GM21528 (cell line): ENCODE measurements around the gene RSAD1.

Source experiments
- ATAC-seq: cut with Tn5 transposase; IDR thresholded peaks from one replicate; pipeline ENCODE4 v1.9.1; 2021; ENCODE audit warnings: mild to moderate bottlenecking, moderate library complexity; ENCODE audit not compliant: unreplicated experiment, low FRiP score

The RSAD1 gene

DNA sequence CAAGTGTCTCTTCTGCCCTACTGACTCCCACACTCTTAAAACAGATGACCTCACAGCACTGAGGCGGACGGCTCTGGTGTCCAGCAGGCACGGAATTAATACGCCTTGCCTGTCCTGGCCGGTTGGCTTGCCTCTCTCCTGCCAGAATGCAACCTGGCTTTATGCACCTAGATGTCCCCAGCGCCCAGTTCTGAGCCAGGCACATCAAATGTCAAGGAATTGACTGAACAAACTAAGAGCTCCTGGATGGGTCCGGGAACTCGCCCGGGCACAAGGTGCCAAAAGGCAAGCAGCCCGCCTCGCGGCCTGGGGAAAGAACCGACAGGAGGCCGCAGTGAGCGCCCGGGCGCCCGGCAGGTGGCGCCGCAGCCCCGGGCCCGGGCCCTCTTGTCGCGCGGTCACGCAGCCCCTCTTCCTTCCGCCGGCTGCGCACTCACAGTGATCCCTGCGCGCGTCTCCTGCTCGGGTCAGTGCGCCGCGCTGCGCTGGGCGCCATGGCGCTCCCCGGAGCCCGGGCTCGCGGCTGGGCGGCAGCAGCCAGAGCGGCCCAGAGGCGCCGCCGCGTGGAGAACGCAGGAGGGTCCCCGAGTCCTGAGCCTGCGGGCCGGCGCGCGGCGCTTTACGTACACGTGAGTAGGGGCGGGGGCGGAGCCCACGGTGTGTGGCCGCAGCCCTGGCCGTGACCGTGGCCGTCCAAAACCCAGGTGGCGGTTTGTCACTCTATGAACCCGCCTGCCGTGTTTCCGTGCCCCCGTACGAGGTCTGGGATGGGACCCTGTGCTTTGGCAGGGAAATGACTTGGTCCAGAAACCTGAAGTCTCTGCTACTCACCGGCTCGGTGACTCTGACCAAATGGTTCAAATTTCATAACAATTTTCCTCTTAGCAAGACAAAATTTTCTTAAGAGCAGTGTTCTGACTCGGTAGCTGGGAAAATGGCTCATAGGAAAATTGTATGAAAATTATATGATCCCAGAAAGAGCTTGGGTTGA is at the start of gene RSAD1:
RSAD1 (plus strand) TSS at position 470 of the 991 bp plus-strand sequence; CDS start at position 495, 25 bp downstream.
- ATAC-seq: peak; percentile 82

DNA sequence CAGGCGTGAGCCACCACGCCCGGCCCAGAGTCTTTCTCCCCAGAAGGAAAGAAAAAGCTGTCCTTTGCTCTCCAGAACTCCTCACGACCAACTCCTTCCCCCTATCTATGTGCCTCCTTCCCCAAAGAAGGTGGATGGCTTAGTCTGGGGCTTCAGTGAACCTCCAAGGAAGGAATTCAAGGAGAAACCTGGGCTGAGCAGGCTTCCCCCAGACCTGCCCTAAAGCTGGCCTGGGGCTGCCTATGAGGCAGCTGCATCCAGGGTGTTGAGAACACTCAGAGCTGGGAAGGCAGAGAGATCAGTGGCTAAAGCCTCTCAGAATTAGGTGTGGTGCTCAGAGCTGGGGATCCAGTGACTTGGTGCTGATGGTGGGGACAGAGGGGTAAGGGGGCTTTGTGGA is 48.9 kb upstream of the RSAD1 start:
- ATAC-seq: no peak

DNA sequence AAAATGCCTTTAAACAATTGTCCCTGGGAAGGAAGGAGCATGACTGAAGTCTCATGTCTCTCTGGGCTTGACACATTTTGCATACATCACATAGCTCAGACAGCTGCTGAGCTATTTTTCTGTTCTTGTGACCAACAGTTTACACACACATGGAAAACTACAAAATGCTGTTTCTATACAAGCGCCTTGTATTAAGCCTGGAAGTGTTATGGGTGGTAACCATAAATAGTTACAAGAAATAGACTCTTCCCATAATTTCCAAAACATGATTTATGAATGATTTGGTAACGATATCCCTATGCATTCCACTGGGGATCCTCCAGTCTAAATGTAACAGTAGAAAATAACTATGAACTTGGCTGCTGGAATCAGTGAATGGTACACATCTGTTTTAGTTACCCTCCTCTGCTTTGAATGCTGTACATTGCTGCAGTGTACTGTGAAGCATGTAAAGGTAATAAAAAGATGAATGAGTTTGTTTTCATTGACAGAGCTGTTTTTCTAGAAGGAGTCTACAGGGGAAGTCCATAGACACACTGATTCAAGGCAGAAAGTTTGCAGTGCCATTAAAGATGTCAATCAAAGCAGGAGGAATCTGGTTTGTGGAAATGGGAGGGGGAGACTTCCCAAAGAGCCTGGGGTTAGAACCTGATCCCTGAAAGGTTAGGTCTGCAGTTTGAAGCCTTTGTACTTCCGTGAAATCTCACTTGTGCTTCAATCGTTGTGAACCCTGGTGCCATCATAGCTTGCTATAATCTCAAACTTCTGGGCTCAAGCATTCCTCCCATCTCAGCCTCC is 47.6 kb upstream of the RSAD1 start:
- no peak for ATAC-seq

DNA sequence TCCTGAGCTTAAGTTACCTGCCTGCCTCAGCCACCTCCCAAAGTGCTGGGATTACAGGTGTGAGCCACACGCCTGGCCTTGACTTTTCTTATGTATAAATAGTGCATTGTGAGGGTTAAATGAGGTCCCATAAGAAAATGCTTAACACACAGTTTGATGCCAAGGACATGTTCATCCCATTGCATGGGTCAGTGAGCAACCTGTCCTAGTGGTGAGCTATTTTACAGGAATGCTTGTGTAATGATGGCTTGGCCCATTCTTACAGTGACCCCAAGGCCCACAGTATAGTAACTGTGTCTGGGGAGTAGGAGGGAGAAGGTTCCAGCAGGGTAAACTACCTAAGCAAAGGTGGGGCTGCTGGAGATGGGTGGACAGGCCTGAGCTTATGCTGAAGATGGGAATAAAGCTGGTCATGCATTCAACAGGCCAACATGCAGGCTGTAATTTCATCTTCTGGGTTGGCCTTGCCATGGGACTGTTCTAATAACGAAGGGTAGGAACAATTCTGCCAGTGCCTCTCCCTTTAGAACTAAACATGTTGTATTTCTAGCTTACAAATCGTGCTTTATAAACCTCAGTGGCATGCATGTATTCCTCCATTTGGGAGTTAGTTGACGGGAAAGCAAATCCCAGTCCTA is 46.4 kb upstream of the RSAD1 start:
- ATAC-seq: no peak

DNA sequence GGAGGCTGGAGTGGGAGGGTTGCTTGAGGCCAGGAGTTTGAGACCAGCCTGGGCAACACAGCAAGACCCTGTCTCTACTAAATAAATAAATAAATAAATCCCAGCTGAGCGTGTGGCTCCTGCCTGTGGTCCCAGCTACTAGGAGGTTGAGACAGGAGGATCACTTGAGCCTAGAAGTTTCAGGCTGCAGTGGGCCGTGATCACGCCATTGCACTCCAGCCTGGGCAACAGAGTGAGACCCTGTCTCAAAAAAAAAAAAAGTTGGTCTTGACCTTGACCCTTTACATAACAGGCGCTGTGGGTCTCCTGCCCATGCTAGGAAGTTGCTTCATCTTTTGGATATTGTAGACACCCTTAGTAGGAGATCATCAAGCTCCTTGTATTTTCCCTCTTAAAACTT is 41.3 kb upstream of the RSAD1 start:
- no peak for ATAC-seq

DNA sequence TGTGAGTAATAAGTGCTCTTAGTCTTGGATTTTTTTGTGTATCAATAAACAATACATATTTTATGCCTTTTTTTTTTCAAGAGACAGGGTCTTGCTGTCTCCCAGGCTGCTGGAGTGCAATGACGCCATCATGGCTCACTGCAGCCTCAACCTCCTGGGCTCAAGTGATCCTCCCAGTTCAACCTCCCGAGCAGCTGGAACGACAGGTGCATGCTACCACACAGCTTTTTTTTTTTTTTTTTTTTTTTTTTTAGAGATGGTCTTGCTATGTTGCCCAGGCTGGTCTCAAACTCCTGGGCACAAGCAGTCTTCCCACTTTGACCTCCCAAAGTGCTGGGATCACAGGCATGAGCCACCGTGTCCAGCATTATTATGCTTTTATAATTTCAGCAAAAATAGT is 39.7 kb upstream of the RSAD1 start:
- no peak for ATAC-seq

DNA sequence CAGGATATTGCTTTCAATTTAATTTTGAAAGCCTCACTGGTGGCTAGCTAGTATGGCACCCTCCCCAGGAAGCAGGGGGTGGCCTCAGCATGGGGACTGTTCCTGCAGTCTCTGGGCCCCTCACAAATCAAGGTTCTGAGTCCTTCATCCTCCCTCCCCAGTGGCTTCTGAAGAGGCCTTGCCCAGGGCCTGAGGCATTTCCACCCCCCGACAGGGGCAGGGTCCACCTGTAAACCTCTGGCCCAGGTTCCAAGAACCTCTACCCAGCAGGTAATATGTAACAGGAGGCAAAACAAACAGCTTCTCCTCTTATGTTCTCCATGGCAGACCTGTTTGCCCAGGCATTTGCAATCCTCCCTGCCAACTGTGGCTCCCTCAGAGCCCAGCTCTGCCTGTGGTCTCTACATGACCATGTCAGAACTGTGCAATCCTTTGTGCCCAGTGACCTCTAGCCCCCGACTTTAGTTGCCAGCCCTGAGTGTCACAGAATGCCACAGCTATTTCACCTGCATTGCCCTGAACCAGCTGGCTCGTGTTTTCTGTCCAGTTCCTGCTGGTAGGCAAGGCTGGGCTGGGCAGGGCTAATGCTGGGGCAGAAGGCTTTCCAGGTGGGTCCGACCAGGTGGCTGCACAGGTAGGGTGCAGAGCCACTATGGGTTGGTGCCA is 38.4 kb upstream of the RSAD1 start:
- no peak for ATAC-seq

DNA sequence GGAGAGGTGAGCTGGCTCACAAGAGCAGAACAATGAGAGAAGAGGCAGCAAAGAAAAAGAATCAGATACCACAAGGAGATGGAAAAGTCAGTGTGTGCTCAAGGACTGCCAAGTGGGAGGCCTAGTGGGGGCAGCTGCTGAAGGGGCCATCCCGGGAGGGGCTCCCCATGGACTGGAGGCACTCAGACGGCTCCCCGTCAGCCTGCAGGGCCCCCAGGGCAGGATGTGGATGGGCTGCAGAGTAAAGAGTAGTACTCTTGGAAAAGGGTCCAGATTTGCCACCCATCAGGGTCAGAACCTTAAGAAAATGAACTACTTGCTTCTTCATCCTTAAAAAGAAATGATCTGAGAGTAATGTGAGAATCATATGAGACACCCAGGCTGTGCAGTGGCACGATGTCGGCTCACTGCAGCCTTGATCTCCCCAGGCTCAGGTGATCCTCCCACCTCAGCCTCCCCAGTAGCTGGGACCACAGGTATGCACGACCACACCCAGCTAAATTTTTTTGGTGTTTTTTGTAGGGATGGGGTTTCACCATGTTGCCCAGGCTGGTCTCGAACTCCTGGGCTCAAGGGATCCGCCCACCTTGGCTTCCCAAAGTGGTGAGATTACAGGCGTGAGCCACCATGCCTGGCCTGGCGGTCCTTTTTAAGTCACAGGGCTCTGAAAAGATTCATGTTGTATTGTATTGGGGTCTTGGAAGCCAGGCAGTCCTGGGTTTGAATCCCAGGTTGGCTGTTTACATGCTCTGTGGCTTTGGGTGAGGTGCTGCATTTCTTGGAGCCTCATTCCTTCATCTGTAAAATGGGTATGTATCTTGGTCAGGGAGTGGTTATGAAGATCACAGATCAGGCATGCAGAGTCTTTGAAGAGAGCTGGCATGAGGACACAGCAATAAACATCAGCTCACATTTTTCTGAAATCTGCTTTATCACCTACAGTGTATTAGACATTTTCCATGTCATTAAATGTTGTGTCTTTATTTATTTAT is 37.5 kb upstream of the RSAD1 start:
- ATAC-seq: no peak

DNA sequence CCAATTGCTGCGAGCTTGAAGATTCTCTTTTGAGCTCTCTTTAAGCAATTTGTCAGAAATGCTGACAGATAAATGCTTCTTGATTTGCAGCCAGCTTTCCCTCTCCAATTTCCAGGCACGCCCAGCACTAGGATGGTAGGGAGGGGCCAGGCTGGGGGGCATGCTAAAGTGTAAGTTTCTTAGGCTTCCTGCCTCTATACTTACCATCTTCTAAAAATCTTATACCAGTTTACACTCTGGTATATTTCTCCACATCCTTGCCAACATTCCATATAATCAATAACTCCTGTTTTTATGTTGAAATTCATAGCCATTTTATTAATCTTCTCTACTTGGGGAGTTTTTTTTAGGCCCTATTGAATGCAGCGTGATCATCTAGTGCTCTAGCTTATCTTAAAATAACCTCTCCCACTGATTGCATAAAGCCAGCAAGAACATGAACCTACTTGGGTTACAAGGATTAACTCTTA is 35.1 kb upstream of the RSAD1 start:
- no peak for ATAC-seq

DNA sequence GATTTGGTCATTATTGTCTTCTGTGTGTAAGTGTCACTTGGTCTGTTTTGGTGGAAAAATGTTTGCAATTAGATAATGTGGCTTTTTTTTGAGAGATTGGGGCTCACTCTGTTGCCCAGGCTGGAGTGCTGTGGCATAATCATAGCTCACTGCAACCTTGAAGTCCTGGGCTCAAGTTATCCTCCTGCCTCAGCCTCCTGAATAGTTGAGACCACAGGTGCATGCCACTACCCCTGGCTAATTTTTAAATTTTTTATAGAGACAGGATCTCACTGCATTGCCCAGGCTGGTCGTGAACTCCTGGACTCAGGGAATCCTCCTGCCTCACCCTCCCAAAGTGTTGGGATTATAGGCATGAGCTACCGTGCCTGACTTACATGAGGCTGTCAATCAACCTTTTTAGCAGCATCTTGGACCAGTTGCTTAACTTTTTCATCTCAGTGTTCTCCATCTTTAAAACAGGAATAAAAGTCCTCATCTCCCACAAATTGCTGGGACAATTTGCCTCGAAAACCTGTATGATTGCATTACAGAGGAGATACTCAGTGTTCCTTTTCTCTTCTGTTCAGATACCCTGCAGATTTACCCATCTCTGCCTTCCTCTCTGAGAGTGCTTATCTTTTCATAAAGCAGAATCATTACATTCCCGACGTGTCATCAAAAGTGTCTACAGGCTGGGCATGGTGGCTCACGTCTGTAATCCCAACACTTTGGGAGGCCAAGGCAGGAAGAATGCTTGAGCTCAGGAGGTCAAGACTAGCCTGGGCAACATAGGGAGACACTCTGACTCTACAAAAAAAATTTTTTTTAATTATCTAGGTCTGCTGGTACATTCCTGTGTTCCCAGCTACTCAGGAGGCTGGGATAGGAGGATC is 33.6 kb upstream of the RSAD1 start:
- no peak for ATAC-seq

DNA sequence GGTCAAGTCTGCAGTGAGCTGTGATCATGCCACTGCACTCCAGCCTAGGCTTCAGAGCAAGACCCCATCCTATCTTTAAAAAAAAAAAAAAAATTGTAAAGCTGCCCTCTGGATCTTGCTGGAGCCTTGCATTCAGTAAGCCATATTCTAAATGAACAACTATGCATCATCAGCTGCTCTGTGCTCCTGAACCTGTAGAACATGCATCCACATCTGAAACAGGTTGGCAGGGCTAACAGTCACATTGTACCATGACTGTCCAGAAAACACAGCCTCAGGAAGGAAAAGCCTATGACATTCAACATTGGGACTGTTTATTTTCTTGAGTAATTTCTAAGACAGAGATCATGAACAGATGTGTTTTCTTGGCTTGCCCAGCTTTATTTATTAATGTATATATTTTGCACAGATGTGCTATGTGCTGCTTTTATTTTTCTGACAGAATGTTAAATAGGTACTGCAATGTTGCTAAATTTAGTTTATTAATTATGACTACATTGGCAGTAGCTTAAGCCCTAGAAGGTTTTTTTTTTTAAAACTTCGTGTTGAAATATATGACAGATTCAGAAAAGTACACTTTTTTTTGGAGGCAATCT is 32.8 kb upstream of the RSAD1 start:
- ATAC-seq: no peak

DNA sequence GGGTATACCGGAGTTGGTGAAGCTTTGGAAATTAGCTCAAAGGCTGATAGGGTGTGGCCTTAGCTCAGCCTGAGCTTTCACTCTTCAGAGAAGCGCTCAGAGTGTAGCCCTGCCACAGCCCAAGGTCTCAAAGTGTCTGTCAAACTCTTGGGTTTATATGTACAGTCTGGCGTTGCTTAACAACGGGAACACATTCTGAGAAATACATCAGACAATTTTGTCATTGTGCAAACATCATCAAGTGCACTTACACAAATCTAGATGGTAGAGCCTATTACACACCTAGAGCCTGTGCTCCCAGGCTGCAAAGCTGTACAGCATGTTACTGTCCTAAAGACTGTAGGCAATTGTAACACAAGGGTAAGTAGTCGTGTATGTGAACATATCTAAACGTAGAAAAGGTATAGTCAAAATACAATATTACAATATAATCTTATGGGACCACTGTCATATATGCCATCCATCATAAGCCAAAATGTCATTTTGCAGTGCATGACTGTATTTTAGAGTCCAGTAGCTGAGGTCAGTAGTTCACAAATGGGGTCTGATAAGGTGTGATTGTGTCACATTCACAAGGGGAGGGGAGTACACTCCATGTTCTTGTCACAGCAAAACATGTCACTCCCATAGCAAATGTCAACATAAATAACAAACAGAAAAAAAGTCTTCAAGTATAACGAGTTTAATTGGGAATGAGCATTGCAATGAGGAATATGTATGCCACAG is 30.6 kb upstream of the RSAD1 start:
- no peak for ATAC-seq

DNA sequence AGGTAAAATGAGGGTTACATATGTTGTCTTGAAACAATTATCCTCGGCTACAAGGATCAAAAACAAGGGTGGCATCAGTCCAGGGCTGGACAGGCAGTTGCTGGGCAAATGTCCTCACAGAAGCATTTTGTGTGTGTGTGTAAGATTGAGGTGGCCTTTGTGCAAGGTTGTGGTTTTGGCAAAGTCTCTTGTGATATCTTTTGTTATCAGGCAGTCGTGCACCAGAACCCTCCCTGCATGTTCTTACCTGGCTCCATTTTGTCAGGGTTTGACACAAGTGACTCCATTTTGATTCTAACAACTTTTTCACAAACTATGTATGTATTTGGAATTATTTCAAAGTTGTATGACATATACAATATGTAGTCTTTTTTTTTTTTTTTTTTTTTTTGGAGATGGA is 30.0 kb upstream of the RSAD1 start:
- no peak for ATAC-seq

DNA sequence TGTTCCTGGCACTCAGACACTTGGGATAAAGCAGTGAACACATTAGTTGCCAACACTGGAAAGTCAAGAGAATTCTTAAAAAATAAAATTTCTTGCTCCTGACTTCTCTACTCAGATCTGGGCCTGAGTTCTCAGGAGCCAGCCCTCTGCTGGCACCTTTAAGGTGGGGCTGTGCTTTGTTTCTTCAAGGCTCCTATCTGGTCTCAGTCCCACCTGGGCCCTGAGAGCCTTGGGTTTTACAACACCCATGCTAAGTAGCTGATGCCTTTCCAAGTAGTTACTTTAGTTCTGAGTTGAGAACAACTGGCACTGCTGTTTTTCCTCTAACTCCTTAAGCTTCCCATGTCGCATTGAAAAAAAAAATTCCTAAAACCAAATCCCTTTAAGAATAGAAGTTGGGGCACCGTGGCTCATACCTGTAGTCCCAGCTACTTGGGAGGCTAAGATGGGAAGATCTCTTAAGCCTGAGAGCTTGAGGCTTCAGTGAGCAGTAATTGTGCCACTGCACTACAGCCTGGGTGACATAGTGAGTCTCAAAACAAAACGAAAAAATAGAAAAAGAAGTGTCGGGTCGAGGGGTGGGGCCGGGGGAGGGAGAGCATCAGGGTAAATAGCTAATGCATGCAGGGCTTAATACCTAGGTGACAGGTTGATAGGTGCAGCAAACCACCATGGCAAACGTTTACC is 26.6 kb upstream of the RSAD1 start:
- no peak for ATAC-seq

DNA sequence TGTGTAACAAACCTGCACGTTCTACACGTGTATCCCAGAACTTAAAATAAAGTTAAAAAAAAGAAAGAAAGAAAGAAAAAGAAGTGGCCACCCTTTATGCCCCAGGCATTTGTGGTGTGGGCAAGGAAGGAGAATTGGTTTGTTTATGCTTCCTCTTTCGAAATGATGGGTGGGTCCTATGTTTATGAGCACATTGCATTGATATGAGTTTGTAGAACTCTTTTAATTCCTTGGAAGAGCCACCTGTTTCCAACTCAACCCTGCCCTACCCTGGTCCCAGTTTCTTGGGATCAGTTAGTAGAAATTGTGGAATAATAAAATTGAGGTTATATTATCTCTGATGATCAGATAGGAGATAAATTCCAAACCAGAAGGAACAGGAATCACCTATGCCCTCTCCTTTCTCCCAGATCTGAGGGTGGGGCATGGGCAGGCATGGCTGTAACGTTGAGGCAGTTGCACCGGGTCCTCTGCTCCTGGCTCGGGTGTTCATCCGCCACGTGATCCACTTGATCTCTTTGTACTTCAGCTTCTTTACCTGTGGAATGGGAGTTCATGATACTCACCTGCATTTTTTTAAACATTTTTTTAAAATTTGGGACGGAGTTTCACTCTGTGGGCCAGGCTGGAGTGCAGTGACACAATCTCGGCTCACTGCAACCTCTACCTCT is 25.9 kb upstream of the RSAD1 start:
- no peak for ATAC-seq

DNA sequence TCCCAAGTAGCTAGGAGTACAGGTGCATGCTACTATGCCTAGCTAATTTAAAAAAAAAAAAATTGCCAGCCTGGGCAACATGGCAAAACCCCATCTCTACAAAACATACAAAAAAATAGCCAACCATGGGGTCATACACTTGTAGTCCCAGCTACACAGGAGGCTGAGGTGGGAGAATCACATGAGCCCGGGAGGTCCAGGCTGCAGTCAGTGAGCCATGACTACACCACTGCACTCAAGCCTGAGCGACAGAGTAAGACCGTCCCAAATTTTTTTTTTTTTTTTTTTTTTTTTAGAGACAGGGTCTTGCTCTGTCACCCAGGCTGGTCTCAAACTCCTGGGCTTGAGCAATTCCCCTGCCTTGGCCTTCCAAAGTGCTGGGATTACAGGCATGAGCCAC is 24.8 kb upstream of the RSAD1 start:
- no peak for ATAC-seq
